NCI-H69 (cell line): Measurements from ENCODE around the gene ZNF205.
"Not testable (repeated sequence)": the region's sequence is repeated elsewhere in the genome, so short reads cannot be mapped to it uniquely, and the experiment has no call there.

Experiments
- DNase-seq: peaks from one replicate; lab custom pipeline; 2025; lab: John Stamatoyannopoulos, UW

The ZNF205 gene

GRCh38 chr16:3149630-3150345 is 37.4 kb downstream of the ZNF205 start:
- peak; percentile 81 for DNase-seq

- peak; percentile 99 for DNase-seq
Observed at GRCh38 chr16:3150346-3151218, 38.2 kb downstream of the ZNF205 start.

- DNase-seq = peak; percentile 80
Observed at GRCh38 chr16:3152027-3152276, 39.6 kb downstream of the ZNF205 start.

GRCh38 chr16:3152277-3152990 is 40.0 kb downstream of the ZNF205 start:
- peak; percentile 96 for DNase-seq

GRCh38 chr16:3152991-3153368 is 40.6 kb downstream of the ZNF205 start:
- no peak for DNase-seq

GRCh38 chr16:3155181-3155580 is 42.8 kb downstream of the ZNF205 start:
- no peak for DNase-seq

GRCh38 chr16:3155972-3156371 is 43.6 kb downstream of the ZNF205 start:
- no peak for DNase-seq

- peak; percentile 97 for DNase-seq
Observed at GRCh38 chr16:3157229-3158025, 45.0 kb downstream of the ZNF205 start.

GRCh38 chr16:3158026-3158509 is 45.7 kb downstream of the ZNF205 start:
- peak; percentile 64 for DNase-seq

GRCh38 chr16:3158510-3159314 is 46.3 kb downstream of the ZNF205 start:
- peak; percentile 93 for DNase-seq

GRCh38 chr16:3161235-3162018 is 49.0 kb downstream of the ZNF205 start:
- peak; percentile 85 for DNase-seq

GRCh38 chr16:3164121-3164991 is 52.0 kb downstream of the ZNF205 start:
- DNase-seq = no peak

GRCh38 chr16:3165111-3165822 is 52.9 kb downstream of the ZNF205 start:
- no peak for DNase-seq

- DNase-seq = no peak
Observed at GRCh38 chr16:3166505-3166886, 54.1 kb downstream of the ZNF205 start.

- not testable (repeated sequence) for DNase-seq
Observed at GRCh38 chr16:3168729-3169128, 56.3 kb downstream of the ZNF205 start.
